SH-SY5Y (cell line): ENCODE data around the gene CBFA2T3.

Experiments used
- GATA2 ChIP-seq: IDR thresholded peaks from 2 replicates; pipeline ENCODE4 v1.6.1; 2011; ENCODE audit warnings: mild to moderate bottlenecking, low read depth, low read length
- GATA3 ChIP-seq: IDR thresholded peaks from 2 replicates; pipeline ENCODE4 v1.6.1; 2011; ENCODE audit warnings: low read depth, mild to moderate bottlenecking, low read length, moderate library complexity

DNA sequence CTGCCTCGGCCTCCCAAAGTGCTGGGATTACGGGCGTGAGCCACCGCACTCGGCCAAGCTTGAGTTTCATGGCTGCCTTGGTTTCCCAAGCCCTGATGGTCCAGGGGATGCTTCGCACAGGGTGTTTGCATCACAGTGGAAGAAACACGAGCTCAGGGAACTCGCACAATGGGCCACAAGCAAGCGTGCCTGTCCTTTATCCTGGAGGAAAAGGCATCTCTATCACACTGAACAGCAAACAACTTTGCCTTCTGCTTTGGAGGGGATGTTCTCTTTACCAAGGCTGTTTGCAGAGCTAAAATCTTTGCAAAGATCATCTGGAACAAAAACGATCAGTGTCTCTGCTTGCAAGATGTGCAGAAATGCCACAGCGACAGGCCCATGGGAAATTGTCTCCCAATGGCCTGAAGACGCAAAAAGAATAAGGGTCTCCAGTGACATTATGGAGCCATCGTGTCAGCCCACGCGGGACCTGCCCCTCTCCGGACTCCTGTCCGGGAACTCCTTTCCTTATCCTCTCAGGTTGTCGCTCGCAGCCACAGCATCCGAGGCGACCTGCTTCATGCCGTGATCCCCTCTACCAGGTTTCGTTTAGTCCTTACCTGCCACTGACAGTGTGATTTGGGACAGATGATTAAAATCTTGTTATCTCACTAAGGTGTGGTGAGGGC, 44.1 kb upstream of the CBFA2T3 start:
- TF ChIP-seq GATA2 (no peak), GATA3 (no peak)
